ENCODE measurements around the gene IGF2BP1.

The IGF2BP1 gene

GRCh38 chr17:48989100-48989499 is 8.1 kb upstream of the IGF2BP1 start:
- H3K4me3 ChIP-seq (ENCODE audit: low read length) = no peak overlapping the region
- no peak for DNase-seq (ENCODE audit: low read depth)
- TF ChIP-seq CTCF (IDR thresholded peaks at IDR 0.05; ENCODE audit: insufficient read depth, low read depth, low read length, missing control alignments) = no peak

- no peak overlapping the region for H3K4me3 ChIP-seq (ENCODE audit: low read length)
- TF ChIP-seq CTCF (IDR thresholded peaks at IDR 0.05; ENCODE audit: insufficient read depth, low read depth, low read length, missing control alignments) = no peak
- DNase-seq (ENCODE audit: low read depth) = no peak
These were observed 6.3 kb upstream of the IGF2BP1 start for GRCh38 chr17:48990882-48991357.

GRCh38 chr17:48992444-48992843 is 4.7 kb upstream of the IGF2BP1 start:
- no peak overlapping the region for H3K4me3 ChIP-seq (ENCODE audit: low read length)
- DNase-seq (ENCODE audit: low read depth) = no peak
- TF ChIP-seq CTCF (IDR thresholded peaks at IDR 0.05; ENCODE audit: insufficient read depth, low read depth, low read length, missing control alignments) = no peak

GRCh38 chr17:48993305-48993704 is 3.9 kb upstream of the IGF2BP1 start:
- no peak for TF ChIP-seq CTCF (IDR thresholded peaks at IDR 0.05; ENCODE audit: insufficient read depth, low read depth, low read length, missing control alignments)
- H3K4me3 ChIP-seq (ENCODE audit: low read length) = no peak overlapping the region

GRCh38 chr17:48993951-48994350 is 3.2 kb upstream of the IGF2BP1 start:
- TF ChIP-seq CTCF (IDR thresholded peaks at IDR 0.05; ENCODE audit: insufficient read depth, low read depth, low read length, missing control alignments) = no peak
- no peak for DNase-seq (ENCODE audit: low read depth)
- H3K4me3 ChIP-seq (ENCODE audit: low read length) = no peak overlapping the region

More at GRCh38 chr17:48993305-48993704, 3.9 kb upstream of the IGF2BP1 start:
- no peak for DNase-seq (ENCODE audit: low read depth)

- H3K4me3 ChIP-seq (ENCODE audit: low read length) = no peak overlapping the region
- no peak for TF ChIP-seq CTCF (IDR thresholded peaks at IDR 0.05; ENCODE audit: insufficient read depth, low read depth, low read length, missing control alignments)
- no peak for DNase-seq (ENCODE audit: low read depth)
These were observed 2.5 kb upstream of the IGF2BP1 start for GRCh38 chr17:48994549-48995303.
